Stimulated activated CD4-positive, alpha-beta T cell treated with anti-CD3 and anti-CD28 coated beads, Interleukin-1b, Interleukin-23, amount 100 ng/mL, for 24 hours (primary cell): ENCODE data around the gene ACSL6.

Experiments used
- DNase-seq, 4 experiments: peaks; one replicate each; pipeline ENCODE4 v3.0.0-alpha.2; 2020; ENCODE audit warnings: low read depth in 4 of 4, low spot score in 1 of 4

ACSL6 gene

GRCh38 chr5:132001647-132002561, 9.6 kb downstream of the ACSL6 start:
- DNase-seq, result no peak

DNA sequence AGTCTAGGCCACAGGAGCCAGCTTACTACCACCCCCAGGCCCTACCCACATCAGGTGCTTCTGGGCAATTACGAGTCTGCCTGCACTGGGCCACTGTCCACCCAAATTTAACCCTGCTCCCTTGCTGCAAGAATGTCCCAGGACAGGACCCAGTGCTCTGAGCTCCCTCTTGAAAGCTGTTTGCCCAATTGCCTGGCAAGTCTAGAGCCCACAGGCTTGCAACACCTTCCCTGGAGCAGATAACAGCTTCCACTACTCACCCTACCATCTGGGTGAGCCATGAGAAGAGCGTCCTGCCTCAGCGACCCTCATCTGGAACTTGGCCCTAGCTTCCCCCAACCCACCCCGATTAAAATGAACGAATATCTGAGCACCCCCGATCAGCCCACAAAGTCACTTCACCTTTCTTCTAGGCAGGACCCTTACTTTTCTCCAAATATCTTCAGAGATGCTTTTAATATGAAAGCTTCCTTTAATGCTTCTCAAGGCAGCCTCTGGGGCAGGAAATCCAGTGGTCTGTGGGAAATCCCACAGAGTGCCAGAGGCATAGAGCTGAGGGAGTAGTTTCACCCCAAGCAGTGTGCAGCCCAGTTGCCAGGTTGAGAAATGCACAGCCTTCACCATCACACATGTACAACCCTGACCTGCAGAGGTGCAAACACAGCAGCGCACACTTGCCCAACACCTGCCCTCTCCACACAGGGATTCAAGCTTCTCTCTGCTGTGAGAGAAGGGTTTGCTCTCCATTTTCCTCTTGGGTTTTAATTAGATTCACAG, 10.6 kb downstream of the ACSL6 start:
- no peak for DNase-seq

DNA sequence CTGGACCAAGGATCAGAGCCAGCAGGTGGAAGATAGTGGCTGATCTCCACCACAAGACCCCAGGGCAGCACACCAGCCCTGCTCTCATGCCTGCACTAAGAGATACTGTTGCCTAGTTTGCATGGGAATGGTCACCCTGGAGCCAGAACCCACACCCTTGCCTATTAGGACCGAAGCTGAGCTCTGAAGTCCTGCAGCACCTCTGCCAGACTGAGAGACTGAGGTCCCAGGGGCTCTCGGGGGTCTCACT, 11.3 kb downstream of the ACSL6 start:
- DNase-seq, result no peak

GRCh38 chr5:131999441-132000240, 11.8 kb downstream of the ACSL6 start:
- no peak for DNase-seq

DNA sequence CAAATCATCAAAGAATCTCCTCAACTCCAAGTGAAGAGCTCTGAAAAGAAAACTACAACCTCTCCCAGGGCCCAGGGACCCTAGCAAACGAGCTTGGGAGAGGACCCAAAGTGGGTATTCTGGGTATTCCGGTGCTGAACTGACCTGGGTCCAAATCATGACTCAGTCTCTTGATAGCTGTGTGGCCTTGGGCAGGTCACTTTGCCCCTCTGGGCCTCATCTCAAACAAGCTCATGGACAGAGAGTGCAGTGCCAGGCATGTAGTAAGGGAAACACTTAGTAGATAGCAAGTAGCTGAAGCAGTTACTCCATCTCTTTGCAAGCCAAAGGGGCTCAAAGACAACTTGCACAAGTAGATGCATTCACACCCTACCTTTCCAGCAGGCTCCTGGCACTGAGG, 12.4 kb downstream of the ACSL6 start:
- no peak for DNase-seq

DNA sequence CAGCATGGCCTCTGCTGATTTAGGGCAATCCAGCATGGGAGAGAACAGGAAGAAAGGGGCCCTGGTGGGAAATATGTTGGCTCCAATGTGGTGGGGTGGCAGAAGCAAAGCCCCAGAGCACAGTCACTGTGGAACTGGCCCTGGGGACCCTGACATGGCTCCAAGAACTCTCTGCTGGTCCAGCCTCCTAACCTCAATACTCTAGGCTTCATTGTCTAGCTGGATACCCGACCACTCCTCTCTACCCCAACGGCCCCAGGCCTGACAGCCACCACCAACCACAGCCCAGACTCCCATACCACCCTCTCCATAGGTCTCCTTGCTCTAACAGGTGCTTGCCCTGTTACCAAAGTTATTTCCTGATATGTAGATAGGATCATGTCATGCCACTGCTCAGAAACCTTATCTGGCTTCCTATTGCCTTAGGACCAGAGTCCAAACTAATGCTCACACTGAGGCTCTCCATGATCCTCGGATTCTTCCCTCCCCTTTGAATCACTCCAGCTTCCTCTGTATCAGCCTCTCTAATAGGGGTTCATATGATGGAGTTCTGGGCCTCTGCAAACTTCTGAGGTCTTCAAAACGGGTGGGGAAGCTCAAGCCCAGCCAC, 12.9 kb downstream of the ACSL6 start:
- no peak for DNase-seq

- DNase-seq, result no peak
These were observed 13.7 kb downstream of the ACSL6 start for GRCh38 chr5:131997727-131998117.

GRCh38 chr5:131997026-131997726, 14.3 kb downstream of the ACSL6 start:
- no peak for DNase-seq

GRCh38 chr5:131996210-131997025, 15.0 kb downstream of the ACSL6 start:
- DNase-seq, result no peak

DNA sequence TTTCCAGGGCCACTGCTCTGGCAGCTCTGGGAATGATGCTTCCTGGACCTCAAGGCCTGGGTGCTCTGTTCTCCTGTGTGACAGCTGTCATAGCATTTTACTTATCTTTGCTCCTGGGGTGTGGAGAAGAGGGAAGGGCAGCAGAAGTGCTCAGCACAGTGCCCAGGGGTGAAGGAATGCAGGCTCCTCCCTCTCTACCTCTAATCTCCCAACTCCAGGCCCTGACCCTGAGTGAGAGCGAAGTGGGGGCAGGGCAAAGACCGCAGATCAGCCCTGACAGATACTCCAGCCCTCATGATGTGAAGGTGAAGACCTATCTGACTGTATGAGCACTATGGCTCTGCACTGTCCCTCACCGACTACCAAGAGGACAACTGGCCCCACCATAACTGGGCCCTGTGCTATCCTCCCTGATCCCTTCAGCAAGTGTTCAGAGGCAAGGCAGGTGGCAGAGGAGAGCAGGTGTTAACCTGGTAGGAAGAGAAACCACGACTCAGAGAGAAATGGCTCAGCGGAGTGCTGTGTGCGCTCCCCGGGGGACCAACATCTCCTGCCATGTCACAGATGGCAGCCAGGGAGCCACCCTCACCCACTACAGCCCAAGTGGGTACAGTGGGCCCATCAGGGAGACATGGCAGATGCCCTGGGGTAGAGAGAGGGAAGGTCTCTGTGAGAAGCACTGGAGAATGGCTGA, 16.8 kb downstream of the ACSL6 start:
- DNase-seq, result no peak

DNA sequence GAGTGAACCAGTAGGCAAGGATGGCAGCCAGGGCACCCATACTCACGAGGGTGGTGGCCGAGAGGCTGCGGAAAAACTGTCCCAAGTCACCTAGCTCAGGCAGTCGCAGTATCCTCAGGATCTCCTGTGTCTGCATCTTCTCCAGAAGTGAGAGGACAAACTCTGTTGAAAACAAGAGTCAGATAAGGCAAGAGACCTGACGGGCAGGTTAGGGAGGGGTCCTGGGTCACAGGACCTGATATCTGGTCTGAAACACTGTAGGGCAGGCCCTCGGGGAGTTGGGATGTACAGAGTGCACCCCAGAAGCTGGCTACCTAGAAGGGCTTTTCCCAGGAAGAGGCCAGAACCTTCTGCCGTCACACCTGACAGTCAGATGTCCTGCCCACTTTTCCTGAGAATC, 17.4 kb downstream of the ACSL6 start:
- no peak for DNase-seq

- DNase-seq, result no peak
These were observed 17.8 kb downstream of the ACSL6 start for GRCh38 chr5:131993676-131994075.

DNA sequence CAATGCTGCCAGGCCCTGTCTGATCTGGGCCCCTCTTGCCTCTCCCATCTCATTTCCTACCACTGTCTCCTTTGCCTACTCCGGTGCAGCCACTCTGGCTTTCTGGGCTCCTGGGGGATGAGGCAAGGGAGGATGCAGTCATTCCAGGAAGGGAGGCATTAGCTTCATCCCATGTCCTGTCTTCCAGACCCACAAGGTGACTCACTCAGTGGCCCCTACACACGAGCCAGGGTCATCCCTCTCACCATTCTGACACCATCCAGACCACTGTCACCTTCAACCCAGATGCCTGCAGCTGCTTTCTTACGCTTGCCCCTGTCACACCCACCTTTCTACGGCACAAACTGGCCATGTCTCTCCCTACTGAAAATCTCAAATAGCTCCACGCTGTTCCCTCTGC, 19.1 kb downstream of the ACSL6 start:
- DNase-seq, result no peak

DNA sequence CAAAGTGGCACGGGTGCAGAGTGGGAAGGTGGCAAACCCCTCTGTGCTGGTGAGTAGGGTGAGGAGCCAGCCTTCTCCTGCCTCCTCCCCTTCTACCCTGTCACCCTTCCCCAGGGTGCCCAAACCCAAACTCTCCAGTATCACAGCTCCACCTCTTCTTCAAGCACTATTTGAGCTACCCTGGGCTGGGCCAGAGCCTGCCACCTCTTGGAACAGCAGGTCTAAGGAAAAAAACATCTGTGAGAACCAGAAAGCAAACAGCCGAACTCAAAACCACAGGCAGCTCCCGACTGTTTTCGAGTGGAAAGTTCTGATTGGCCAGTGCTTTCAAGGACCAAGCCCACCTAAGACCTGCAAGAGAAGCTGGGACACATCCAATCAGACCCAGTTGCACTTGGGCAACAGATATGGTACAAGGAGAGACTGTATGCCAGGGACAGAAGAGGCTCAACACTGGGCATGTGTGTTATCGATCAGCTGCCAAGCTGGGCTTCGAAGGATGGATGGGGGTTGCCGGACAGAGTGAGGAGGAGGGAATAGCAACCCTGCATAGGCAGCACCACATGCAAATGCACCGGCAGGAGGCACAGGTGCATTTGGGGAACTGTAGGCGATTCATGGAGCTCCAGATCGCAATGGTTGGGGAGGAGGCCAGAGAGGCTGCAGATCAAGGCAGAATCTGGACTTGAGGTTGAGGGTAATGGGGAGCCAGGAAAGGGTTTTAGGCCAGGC, 19.7 kb downstream of the ACSL6 start:
- no peak for DNase-seq

DNA sequence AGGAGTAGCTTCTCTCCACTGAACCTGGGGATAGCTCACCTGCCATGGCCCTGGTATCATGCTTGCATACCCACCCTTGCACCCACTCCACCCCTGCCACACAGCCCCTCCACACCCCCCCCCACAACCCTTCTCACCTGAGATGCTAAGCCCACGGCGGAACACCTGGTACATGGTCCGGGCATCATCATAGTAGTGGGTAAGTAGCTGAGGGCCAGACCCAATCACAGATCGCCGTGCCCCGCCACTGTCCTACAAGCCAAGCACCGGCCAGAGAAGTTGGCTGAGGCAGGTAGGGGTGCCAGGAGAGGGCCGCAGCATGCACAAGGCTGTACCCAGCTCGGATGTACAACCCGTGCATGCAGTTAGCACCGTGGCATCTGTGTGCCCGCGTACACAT, 20.7 kb downstream of the ACSL6 start:
- no peak for DNase-seq

DNA sequence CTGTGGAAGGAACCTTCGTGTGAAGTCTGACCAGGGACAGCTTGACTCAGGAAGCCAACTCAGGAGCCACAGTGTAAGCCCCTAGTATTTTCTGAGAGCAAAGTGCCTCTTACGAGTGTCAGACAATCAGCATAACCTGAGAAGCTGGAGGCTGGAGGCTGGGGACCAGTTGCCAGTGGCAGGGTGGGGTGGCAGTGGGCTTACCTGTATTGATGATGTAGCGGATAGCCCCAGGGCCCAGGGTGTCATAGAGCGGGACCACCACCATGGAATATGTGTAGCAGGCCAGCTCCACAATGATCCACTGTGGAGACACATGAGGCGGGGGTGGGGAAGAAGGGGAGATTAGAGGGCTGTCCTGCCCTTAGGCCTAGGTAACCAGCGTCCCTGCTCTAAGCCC, 22.9 kb downstream of the ACSL6 start:
- no peak for DNase-seq

GRCh38 chr5:131987251-131987650, 24.2 kb downstream of the ACSL6 start:
- no peak for DNase-seq

- DNase-seq, result no peak
These were observed 25.1 kb downstream of the ACSL6 start for GRCh38 chr5:131986161-131986912.
